ENCODE data around the gene TTC34. TPM values are rescaled to one million over a fixed set of nuclear protein-coding genes. Genes with fewer than 3 reads are reported as not detected.

The TTC34 gene
- total and polyA plus RNA-seq, 2 of the 4 experiments (the other 2 are of a cell fraction), result under 0.01 to 0.09 TPM

DNA sequence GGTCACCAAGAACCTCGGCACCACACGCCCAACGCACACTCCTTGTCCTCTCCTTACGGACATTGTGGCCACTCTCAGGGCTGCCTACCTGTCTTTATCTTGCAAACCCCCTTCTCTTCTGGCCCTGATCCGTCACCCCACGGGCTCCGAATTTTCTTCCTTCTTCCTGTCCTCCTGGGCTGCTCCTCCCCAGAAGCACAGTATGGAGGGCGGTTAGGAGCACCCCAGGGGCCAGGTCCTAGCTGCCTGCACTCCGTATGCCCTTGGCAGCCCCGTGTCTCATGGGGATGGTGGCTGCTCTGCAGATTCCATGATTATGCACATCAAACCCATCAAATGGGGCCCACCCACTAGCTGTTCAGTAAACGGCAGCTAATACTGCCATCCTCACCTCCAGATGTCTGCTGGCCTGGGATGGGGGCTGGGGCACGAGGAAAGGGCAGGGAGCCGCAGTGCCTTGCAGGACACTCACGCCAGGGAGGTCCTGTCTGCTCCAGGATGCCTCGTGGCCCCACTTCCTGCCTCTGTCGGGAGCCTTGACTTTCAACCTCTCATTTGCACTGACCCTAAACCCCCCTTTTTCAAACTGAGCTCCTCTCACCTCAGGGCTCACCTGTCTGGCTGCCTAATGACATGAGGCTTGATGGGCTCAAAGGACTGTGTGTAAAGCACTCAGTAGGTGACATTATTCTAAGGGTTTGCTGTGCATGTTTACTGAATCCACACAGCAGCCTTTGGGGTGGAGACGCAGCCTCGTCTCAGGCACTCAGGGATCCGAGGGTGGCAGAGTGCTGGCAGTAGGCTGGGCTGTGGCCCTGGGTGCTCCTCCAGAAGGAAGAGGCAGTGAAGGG lies 4.4 kb downstream of the TTC34 start (continued):
- no peak for TF ChIP-seq MAFK (IDR thresholded peaks at IDR 0.05; ENCODE audit: low read depth, low read length)

DNA sequence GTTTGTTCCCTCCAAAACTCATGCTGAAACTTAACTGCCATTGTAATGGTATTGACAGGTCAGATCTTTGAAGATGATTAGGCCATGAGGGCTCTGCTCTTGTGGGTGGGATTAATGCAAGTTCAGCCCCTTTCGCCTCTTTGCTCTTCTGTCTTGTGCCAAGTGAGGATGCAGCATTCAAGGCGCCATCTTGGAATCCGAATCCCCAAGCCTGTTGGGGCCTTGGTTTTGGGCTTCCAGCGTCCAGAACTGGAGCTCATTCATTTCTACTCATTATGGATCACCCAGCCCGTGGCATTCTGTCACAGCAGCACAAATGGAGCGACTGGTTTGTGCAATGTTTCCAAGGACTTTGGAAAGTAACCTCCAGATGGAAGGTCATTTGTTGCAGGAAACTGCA lies 5.6 kb downstream of the TTC34 start:
- Histone ChIP-seq H3K4ac (ENCODE audit: low read depth, low read length) (no peak overlapping the region), H3K9ac (ENCODE audit: low read depth, low read length) (no peak overlapping the region), H3K79me1 (ENCODE audit: low read depth in 1 of 2, low read length in 2 of 2) (no peaks in the 10 kb centered on the region), H2BK5ac (ENCODE audit: low read depth, low read length, poor library complexity, severe bottlenecking) (no peak overlapping the region), H3K27ac (ENCODE audit: insufficient read depth, low read length) (no peak overlapping the region), H3K9me3 (ENCODE audit: control insufficient read depth, insufficient read depth, low read length) (peaks cover 39% of the 10 kb centered on the region), H4K20me1 (ENCODE audit: insufficient read depth, low read length) (no peaks in the 10 kb centered on the region), H2BK120ac (ENCODE audit: low read depth, low read length) (no peak overlapping the region), H2BK20ac (ENCODE audit: low read depth, low read length) (no peak overlapping the region), H3K27me3 (ENCODE audit: control insufficient read depth, insufficient read depth, low read length) (no peaks in the 10 kb centered on the region), H3K36me3 (ENCODE audit: control insufficient read depth, insufficient read depth, low read length) (no peaks in the 10 kb centered on the region), H3K18ac (ENCODE audit: low read depth, low read length) (no peak overlapping the region), H2AK9ac (replicated peaks; ENCODE audit: low read depth, low read length, poor library complexity) (no peak overlapping the region), H3K14ac (replicated peaks; ENCODE audit: low read depth, low read length) (no peak overlapping the region), H3K4me3 (ENCODE audit: insufficient read depth, low read depth, low read length) (no peak overlapping the region), H4K8ac (ENCODE audit: low read depth in 2 of 2, low read length in 2 of 2) (no peak overlapping the region), H3K56ac (ENCODE audit: extremely low read depth, insufficient read depth, low read length) (no peak overlapping the region), H2AK5ac (ENCODE audit: low read depth, low read length) (no peak overlapping the region), H3K9me1 (ENCODE audit: insufficient read depth, low read length) (no peaks in the 10 kb centered on the region), H4K91ac (ENCODE audit: insufficient read depth, low read depth, low read length) (no peak overlapping the region), H2BK15ac (ENCODE audit: low read depth, low read length) (no peak overlapping the region), H2AFZ (replicated peaks; ENCODE audit: low read length, poor library complexity) (no peak overlapping the region), H3K4me2 (ENCODE audit: low read depth, low read length) (no peak overlapping the region), H3K4me1 (ENCODE audit: control insufficient read depth, insufficient read depth, low read length) (no peaks in the 10 kb centered on the region), H4K5ac (ENCODE audit: low read depth, low read length) (no peak overlapping the region), H3K23ac (ENCODE audit: low read depth, low read length) (no peak overlapping the region)
- ATAC-seq (ENCODE audit: low read depth), result no peak
- no peak for DNase-seq
- CTCF ChIA-PET, result no interaction called here
- no CpG with 5 or more reads among the region's 6 CpGs for WGBS, 2 experiments (ENCODE audit: extremely low coverage in 2 of 2, insufficient read length in 1 of 2)
- POLR2A ChIA-PET (ENCODE audit: unreplicated experiment), result no interaction called here
- no TSS peak for BruUV-seq (replicated peaks)
- in situ Hi-C loops (cut with MboI; ENCODE audit: low sequenced_read_pairs) (no loop called here), dilution Hi-C loops (cut with HindIII; ENCODE audit: low sequenced_read_pairs, unreplicated experiment) (no loop called here), intact Hi-C loops (cut with micrococcal nuclease) (no loop called here)
- TF ChIP-seq, protein P1, sequence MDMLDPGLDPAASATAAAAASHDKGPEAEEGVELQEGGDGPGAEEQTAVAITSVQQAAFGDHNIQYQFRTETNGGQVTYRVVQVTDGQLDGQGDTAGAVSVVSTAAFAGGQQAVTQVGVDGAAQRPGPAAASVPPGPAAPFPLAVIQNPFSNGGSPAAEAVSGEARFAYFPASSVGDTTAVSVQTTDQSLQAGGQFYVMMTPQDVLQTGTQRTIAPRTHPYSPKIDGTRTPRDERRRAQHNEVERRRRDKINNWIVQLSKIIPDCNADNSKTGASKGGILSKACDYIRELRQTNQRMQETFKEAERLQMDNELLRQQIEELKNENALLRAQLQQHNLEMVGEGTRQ (IDR thresholded peaks at IDR 0.05; ENCODE audit: low read depth, low read length), result no peak
- TF ChIP-seq, protein P2, sequence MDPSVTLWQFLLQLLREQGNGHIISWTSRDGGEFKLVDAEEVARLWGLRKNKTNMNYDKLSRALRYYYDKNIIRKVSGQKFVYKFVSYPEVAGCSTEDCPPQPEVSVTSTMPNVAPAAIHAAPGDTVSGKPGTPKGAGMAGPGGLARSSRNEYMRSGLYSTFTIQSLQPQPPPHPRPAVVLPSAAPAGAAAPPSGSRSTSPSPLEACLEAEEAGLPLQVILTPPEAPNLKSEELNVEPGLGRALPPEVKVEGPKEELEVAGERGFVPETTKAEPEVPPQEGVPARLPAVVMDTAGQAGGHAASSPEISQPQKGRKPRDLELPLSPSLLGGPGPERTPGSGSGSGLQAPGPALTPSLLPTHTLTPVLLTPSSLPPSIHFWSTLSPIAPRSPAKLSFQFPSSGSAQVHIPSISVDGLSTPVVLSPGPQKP (IDR thresholded peaks at IDR 0.05; ENCODE audit: borderline replicate concordance, low read depth, low read length), result no peak
- TF ChIP-seq RCOR1 (IDR thresholded peaks at IDR 0.05; ENCODE audit: insufficient replicate concordance, low read length) (no peak), RFX5 (IDR thresholded peaks at IDR 0.05; ENCODE audit: low read depth, low read length) (no peak), MXI1 (IDR thresholded peaks at IDR 0.05; ENCODE audit: borderline replicate concordance, low read depth, low read length) (no peak), FOS (IDR thresholded peaks at IDR 0.05; ENCODE audit: low read depth, low read length) (no peak), POLR2A (IDR thresholded peaks at IDR 0.05; ENCODE audit: low read depth, low read length) (no peak), NFE2L2 (IDR thresholded peaks at IDR 0.05; ENCODE audit: low read depth, low read length) (no peak), MAFK (IDR thresholded peaks at IDR 0.05; ENCODE audit: low read depth, low read length) (no peak), CHD1 (IDR thresholded peaks at IDR 0.05; ENCODE audit: low read depth, low read length) (no peak), RAD21 (IDR thresholded peaks at IDR 0.05; ENCODE audit: low read length) (no peak), BHLHE40 (IDR thresholded peaks at IDR 0.05; ENCODE audit: low read depth, low read length) (no peak)
- TF ChIP-seq, protein P3, sequence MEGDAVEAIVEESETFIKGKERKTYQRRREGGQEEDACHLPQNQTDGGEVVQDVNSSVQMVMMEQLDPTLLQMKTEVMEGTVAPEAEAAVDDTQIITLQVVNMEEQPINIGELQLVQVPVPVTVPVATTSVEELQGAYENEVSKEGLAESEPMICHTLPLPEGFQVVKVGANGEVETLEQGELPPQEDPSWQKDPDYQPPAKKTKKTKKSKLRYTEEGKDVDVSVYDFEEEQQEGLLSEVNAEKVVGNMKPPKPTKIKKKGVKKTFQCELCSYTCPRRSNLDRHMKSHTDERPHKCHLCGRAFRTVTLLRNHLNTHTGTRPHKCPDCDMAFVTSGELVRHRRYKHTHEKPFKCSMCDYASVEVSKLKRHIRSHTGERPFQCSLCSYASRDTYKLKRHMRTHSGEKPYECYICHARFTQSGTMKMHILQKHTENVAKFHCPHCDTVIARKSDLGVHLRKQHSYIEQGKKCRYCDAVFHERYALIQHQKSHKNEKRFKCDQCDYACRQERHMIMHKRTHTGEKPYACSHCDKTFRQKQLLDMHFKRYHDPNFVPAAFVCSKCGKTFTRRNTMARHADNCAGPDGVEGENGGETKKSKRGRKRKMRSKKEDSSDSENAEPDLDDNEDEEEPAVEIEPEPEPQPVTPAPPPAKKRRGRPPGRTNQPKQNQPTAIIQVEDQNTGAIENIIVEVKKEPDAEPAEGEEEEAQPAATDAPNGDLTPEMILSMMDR (conservative IDR thresholded peaks at IDR 0.05; ENCODE audit: low read depth, low read length), result no peak
